CD4-positive, alpha-beta T cell treated with Interleukin-21 for 1 hour (primary cell): ENCODE results near the gene IL5RA.

Experiments used
- DNase-seq: peaks from one replicate; pipeline ENCODE4 v3.0.0-alpha.2; 2020

IL5RA gene

GRCh38 chr3:3107181-3107580 is 3.0 kb downstream of the IL5RA start:
- no peak for DNase-seq

DNA sequence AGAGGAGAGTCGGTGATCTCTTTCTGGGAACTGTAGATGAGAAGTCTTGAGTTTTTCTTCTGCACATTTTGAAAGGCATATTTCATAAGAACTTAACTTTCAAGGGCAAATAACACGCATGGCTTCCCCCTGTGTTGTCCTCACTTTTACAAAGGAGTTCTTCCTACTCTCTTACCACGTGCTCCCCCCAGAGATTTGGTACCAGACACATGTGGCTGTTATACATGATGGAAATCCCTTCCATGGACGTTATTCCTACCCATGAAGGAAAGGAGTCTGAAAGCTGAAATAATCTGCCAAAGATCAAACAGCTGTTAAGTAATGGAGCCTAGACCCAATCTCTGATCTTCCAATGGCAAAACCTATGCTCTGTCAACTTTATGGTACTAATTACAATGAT is 4.4 kb downstream of the IL5RA start:
- no peak for DNase-seq

- DNase-seq, result no peak
These were observed 4.9 kb downstream of the IL5RA start for GRCh38 chr3:3105246-3105645.

- no peak for DNase-seq
These were observed 7.4 kb downstream of the IL5RA start for GRCh38 chr3:3102751-3103150.

- DNase-seq, result no peak
These were observed 8.3 kb downstream of the IL5RA start for GRCh38 chr3:3101660-3102458.

DNA sequence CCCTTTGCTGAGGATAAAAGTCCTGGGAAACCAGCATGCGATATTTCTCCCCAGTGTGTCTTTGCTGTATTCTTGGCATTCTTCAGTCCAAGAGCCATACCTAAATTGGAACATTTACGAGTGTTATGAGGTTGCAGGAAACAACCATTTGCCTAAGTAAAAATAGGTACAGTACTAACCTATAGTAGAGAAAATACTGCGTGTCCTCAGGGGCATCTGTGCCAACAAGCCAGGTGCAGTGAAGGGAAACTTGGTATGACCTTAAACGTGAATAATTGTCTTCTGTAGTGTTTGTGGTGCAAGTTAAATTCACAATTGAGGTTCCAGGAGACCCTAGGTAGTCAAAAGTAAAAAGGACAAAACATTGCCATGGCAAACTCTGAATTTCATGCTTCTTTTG is 12.2 kb downstream of the IL5RA start:
- no peak for DNase-seq

DNA sequence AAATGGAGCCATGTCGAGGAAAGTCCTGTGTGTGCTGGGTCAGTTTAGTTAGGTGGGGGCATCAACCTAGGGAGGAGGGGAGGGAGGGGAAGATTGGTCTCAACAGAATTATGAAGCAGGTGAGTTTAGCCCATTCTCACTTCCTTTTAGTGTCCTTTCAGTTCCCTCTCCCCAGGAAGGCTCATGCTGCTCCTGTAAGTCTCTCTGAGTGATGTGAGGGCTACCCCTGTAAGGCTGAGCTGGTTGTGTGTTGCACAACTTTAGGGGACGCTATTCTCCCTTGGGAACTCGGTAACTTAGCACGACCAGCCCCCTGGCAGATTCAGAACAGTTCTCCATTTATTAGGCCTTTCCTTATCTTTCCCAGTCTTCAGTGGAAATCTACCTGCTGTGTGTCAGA is 21.2 kb downstream of the IL5RA start:
- no peak for DNase-seq

DNA sequence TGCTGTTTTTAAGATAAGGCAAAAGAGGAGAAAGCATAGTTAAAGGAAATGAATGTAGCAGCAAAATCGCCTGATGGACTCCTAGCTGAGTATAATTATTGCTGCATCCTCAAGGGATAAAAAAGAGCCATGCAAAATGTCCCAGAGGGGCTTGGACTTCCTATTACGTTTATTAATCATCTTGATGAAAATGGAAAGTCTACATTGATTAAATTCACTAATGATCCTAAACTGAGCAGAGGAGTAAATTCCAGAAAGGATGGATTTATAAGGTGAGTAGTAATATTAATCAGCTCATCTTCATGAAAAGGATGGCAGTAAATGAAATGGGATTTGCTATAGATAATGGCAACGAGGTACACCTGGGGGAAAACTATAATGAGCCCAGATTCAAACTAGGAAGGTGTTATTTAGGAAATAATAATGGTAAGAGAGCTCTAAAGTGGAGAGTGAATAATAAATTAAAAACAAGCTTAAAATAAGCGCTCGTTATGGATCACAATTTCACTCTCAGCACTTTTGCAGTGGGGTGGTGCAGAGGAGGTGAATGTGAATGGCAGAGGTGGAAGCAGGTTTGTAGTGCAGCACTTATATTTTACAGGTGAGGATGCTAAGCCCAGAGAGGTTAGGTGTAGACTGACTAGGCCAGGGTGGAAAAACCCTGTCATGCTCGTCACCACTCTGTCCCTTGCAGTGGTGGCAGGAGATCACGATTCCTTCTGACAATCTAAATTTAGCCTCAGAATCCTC is 22.3 kb downstream of the IL5RA start:
- no peak for DNase-seq

GRCh38 chr3:3087279-3087678 is 22.9 kb downstream of the IL5RA start:
- no peak for DNase-seq

DNA sequence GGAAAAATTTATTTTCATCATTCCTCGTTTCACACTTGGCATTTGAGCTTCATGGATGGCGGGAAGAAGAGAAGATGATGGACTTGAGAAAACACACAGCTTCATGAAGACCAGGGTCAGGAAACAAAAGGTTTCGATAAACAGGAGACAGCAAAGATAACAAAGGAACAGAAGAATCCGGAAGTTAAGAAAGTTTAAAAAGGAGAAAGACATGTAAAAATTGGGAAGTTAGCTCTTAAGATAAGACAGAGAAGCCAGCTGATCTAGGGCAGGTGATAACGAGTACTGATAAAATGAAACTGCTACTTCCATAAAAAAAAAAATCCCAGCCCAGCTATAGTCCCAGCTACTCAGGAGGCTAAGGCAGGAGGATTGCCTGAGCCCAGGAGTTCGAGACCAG is 23.9 kb downstream of the IL5RA start:
- no peak for DNase-seq

DNA sequence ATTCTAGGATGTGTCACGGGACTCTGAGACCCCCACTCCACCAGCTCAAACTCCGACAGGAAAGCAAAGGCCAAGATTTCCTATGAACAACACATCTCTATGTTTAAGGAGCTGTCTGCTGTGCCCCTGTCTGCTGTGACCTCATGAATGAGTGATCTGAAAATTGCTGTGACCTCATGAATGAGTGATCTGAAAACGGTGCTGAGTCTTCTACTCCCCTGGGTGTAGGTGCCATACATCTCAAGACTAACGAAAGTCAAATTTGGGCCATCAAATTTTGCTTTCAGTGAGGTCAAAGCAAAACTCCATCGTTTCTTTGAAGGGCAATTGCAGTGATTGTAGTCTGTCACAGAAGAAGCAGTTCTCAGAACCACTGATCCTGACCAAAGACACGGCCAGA is 24.4 kb downstream of the IL5RA start:
- DNase-seq, result no peak

DNA sequence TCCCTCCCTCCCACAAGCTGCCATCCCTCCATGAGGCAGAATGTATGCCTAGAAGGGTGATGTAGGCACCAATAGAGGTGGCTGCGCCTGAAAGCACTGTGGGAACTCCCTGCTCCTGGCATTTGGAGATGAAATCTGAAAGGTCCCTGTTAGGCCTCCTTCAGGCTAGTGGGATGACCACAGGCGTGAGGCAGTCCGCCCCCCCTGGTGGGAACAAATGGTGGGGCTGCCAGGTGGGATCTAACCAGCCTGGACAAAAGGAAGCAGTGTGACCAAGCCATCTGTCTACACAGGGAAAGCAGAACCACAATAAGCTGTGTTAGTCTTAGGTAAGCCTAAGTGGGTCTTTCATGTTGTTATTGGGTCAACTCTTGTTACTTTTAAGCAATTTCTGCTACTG is 25.3 kb downstream of the IL5RA start:
- DNase-seq, result no peak

GRCh38 chr3:3082234-3082924 is 27.8 kb downstream of the IL5RA start:
- no peak for DNase-seq

DNA sequence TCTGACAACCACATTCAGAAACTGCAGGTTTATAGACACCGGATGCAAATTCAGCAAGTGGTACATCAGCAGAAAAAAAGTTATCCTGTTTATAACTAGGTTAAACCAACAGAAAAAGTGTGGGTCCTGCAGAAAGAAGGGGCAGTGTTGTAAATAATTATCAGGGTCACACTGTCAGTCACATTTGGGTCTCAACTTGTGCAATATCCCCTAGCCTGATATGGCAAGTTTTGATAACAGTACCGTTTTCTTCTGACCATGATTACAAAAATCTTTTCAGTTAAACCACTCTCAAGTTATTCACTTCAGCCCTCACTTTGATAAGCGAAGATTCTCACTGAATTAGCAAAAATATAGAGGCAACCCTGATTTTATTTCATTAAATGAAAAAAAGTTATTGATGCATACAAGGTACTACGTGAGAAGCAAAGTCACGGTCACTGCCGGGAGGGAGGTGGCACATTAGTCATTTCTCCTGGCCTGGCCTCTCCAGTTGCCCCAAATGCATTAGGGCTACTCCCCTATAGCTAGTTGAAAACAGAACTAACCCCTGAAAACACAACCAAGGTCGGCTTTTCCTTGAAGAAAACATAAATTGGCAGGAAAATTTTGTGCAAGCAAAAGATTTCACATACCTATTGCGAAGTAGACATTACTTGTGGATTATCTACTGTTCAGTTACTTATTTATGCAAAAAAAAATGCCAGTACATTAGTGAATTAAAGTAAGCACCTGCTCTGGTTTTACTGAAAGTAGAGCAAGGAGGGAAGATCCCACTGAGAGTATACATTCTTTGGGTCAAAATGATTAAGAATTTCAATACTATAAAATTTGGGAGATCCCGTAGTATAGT is 28.6 kb downstream of the IL5RA start:
- no peak for DNase-seq

DNA sequence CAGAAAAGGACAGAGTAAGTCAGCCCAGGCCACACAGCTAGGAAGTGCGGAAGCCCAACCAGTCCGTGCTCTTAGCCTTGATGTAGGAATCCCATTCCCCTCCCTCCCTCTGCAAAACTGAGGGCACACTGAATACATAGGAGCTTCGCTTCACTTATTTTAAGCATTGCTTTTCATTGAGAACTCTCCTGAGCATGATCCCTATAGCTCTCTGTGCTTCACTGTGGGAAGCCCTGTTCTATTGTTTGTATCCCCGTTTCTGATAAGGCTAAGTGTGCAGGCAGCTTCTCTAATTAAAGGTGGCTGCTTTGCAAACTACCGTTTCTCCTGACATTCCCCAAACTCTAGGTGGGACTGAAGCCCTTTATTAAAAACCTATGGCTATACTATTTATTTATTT is 29.9 kb downstream of the IL5RA start:
- no peak for DNase-seq

- DNase-seq, result no peak
These were observed 35.5 kb downstream of the IL5RA start for GRCh38 chr3:3074551-3075257.

DNA sequence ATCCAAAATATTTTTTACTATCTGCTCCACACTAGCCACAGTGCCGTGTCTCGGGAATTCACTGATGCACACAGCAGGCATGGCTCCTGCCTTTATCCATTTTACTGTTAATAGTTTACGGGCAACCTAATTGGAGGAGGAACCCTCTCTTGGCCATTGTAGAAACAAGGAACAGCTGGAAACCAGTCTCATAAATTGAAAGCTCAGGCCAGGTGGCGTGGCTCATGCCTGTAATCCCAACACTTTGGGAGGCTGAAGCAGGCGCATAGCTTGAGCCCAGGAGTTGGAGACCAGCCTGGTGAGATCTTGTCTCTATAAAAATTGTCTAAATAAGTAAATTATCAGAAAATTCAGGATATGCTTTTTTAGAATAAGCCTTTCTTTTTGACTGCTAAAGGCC is 39.0 kb downstream of the IL5RA start:
- DNase-seq, result no peak

GRCh38 chr3:3069723-3070122 is 40.5 kb downstream of the IL5RA start:
- no peak for DNase-seq

- no peak for DNase-seq
These were observed 41.8 kb downstream of the IL5RA start for GRCh38 chr3:3068358-3068881.

- no peak for DNase-seq
These were observed 43.3 kb downstream of the IL5RA start for GRCh38 chr3:3066910-3067309.

DNA sequence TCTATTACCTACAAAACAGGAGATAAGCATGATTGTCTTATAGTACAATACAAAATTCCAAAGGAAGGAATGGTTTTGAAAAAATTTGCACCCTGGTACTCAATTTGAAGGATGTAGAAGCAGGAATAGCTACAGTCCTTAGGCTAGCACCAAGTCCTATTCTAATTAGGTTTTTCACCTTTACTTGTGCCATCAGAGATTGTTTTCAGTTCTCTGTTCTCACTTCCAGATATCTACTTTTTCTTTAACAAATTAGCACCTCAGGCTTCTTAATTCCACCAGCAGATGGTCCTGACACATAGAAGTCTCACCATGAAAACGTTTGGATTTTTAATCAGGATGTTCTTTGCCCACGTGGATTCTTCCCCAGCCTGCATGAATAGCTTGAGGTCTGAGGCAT is 43.8 kb downstream of the IL5RA start:
- DNase-seq, result no peak

- no peak for DNase-seq
These were observed 44.3 kb downstream of the IL5RA start for GRCh38 chr3:3065876-3066275.
